Hepatocyte (in vitro differentiated cells): ENCODE results near the gene CXCL13. TPM values are rescaled to one million over a fixed set of nuclear protein-coding genes. Genes with fewer than 3 reads are reported as not detected.
"Not testable (repeated sequence)": the region's sequence is repeated elsewhere in the genome, so short reads cannot be mapped to it uniquely, and the experiment has no call there.

Source experiments
- DNase-seq: peaks from one replicate; pipeline ENCODE4 v3.0.0-alpha.2; 2016; ENCODE audit warnings: low spot score
- H2AFZ ChIP-seq: fragments of 200-600 bp; sonication (generic); 2 replicates; pipeline ENCODE4 v1.6.0; 2016; ENCODE audit warnings: antibody characterized with exemption, mild to moderate bottlenecking
- H3K27ac ChIP-seq: fragments of 200-600 bp; sonication (generic); 2 replicates; pipeline ENCODE4 v1.5.1; 2016; ENCODE audit warnings: mild to moderate bottlenecking
- H3K27me3 ChIP-seq: fragments of 200-600 bp; sonication (generic); 2 replicates; pipeline ENCODE4 v1.6.1; 2016
- H3K36me3 ChIP-seq: fragments of 200-600 bp; sonication (generic); replicated peaks from 2 replicates; pipeline ENCODE4 v1.5.1; 2016; ENCODE audit warnings: low read depth; ENCODE audit not compliant: insufficient read depth
- H3K4me1 ChIP-seq: fragments of 200-600 bp; sonication (generic); 2 replicates; pipeline ENCODE4 v1.5.1; 2016; ENCODE audit warnings: mild to moderate bottlenecking, moderate library complexity; ENCODE audit not compliant: insufficient read depth
- H3K4me2 ChIP-seq: fragments of 200-600 bp; sonication (generic); 2 replicates; pipeline ENCODE4 v1.6.0; 2016
- H3K4me3 ChIP-seq: fragments of 200-600 bp; sonication (generic); 2 replicates; pipeline ENCODE4 v1.5.1; 2016; ENCODE audit warnings: mild to moderate bottlenecking
- H3K79me2 ChIP-seq: fragments of 200-600 bp; sonication (generic); 2 replicates; pipeline ENCODE4 v1.6.0; 2017; ENCODE audit warnings: mild to moderate bottlenecking
- H3K9me2 ChIP-seq: fragments of 200-600 bp; sonication (generic); replicated peaks from 2 replicates; pipeline ENCODE4 v1.6.0; 2017; ENCODE audit warnings: mild to moderate bottlenecking; ENCODE audit not compliant: insufficient read depth
- H3K9me3 ChIP-seq: fragments of 200-600 bp; sonication (generic); 2 replicates; pipeline ENCODE4 v1.5.1; 2016; ENCODE audit warnings: low read depth, mild to moderate bottlenecking
- H4K20me1 ChIP-seq: fragments of 200-600 bp; sonication (generic); 2 replicates; pipeline ENCODE4 v1.6.0; 2016; ENCODE audit warnings: mild to moderate bottlenecking; ENCODE audit not compliant: insufficient read depth, poor library complexity, severe bottlenecking
- CTCF ChIP-seq: fragments of 200-600 bp; sonication (generic); IDR thresholded peaks from 2 replicates; pipeline ENCODE4 v1.5.1; 2016; ENCODE audit warnings: antibody characterized with exemption, mild to moderate bottlenecking; ENCODE audit not compliant: poor library complexity
- EZH2 ChIP-seq: fragments of 200-600 bp; sonication (generic); IDR thresholded peaks from 2 replicates; pipeline ENCODE4 v1.6.1; 2016; ENCODE audit warnings: antibody characterized with exemption, mild to moderate bottlenecking, borderline replicate concordance
- EZH2phosphoT487 ChIP-seq: fragments of 200-600 bp; sonication (generic); IDR thresholded peaks from one replicate; pipeline ENCODE4 v1.6.1; 2018; ENCODE audit warnings: antibody characterized with exemption, mild to moderate bottlenecking, low read depth, moderate library complexity; ENCODE audit not compliant: unreplicated experiment, severe bottlenecking
- WGBS: methylation state at CpG from one replicate; pipeline ENCODE4 v1.1.6; 2016; ENCODE audit warnings: low lambda C conversion rate; ENCODE audit errors: missing lambda C conversion rate; 5-methylcytosine and 5-hydroxymethylcytosine counted together
- polyA plus RNA-seq: library from polyadenylated mRNA; unstranded; fragments of >200 nt; fragmentation: Nextera tagmentation; extraction: Ambion mirVana; gene quantifications from 2 replicates; pipeline ENCODE4 v1.2.1, GENCODE V29; 2016
- total RNA-seq: library from RNA; depleted of rRNA; stranded (reverse); fragments of >200 nt; gene quantifications from 2 replicates; pipeline ENCODE4 v1.2.3, GENCODE V29; 2014

CXCL13 gene
- total and polyA plus RNA-seq, 2 experiments from 2014 or later, result 0.23 to 0.57 TPM

- DNase-seq, result no peak
- WGBS, result 82% methylated on average over 3 of the region's 3 CpGs
- no peak overlapping the region for H2AFZ ChIP-seq
Measured at GRCh38 chr4:77566148-77566547, 39.5 kb upstream of the CXCL13 start.

GRCh38 chr4:77567549-77567948, 38.1 kb upstream of the CXCL13 start:
- no peak for DNase-seq
- Histone ChIP-seq H2AFZ (no peak overlapping the region), H3K4me3 (no peak overlapping the region), H4K20me1 (no peaks in the 10 kb centered on the region), H3K79me2 (no peaks in the 10 kb centered on the region), H3K4me1 (peaks cover 6% of the 10 kb centered on the region), H3K9me3 (no peaks in the 10 kb centered on the region), H3K27me3 (no peaks in the 10 kb centered on the region), H3K36me3 (no peaks in the 10 kb centered on the region), H3K9me2 (no peaks in the 10 kb centered on the region), H3K27ac (no peak overlapping the region), H3K4me2 (no peak overlapping the region)
- TF ChIP-seq EZH2, result no peak
- no peak for TF ChIP-seq EZH2phosphoT487
- TF ChIP-seq CTCF, result no peak

More at GRCh38 chr4:77566148-77566547, 39.5 kb upstream of the CXCL13 start:
- Histone ChIP-seq H3K79me2 (no peaks in the 10 kb centered on the region), H3K27me3 (no peaks in the 10 kb centered on the region), H3K4me2 (no peak overlapping the region), H4K20me1 (no peaks in the 10 kb centered on the region), H3K9me3 (no peaks in the 10 kb centered on the region), H3K4me3 (no peak overlapping the region), H3K36me3 (no peaks in the 10 kb centered on the region), H3K4me1 (peaks cover 6% of the 10 kb centered on the region), H3K27ac (peak overlapping the region; percentile 38), H3K9me2 (no peaks in the 10 kb centered on the region)
- TF ChIP-seq EZH2 (no peak), EZH2phosphoT487 (no peak), CTCF (no peak)

GRCh38 chr4:77570508-77571214, 35.0 kb upstream of the CXCL13 start:
- H3K4me1 ChIP-seq, H3K27me3 ChIP-seq, H3K36me3 ChIP-seq, DNase-seq, H3K4me2 ChIP-seq, H3K79me2 ChIP-seq, H3K27ac ChIP-seq, H2AFZ ChIP-seq, H3K4me3 ChIP-seq, H3K9me3 ChIP-seq, H4K20me1 ChIP-seq, H3K9me2 ChIP-seq: not testable (repeated sequence)
- 95% methylated on average over 30 of the region's 32 CpGs for WGBS

GRCh38 chr4:77576351-77576750, 29.3 kb upstream of the CXCL13 start:
- no peak for TF ChIP-seq CTCF
- no peak for TF ChIP-seq EZH2
- no peak for TF ChIP-seq EZH2phosphoT487
- no peaks in the 10 kb centered on the region for H3K9me2 ChIP-seq
- no peak overlapping the region for H3K4me2 ChIP-seq
- H3K27ac ChIP-seq, result no peak overlapping the region
- DNase-seq, result no peak
- H3K36me3 ChIP-seq, result no peaks in the 10 kb centered on the region
- H3K4me3 ChIP-seq, result no peak overlapping the region
- H2AFZ ChIP-seq, result no peak overlapping the region
- H3K4me1 ChIP-seq, result no peaks in the 10 kb centered on the region
- H4K20me1 ChIP-seq, result no peaks in the 10 kb centered on the region
- no peaks in the 10 kb centered on the region for H3K79me2 ChIP-seq
- no peaks in the 10 kb centered on the region for H3K27me3 ChIP-seq
- H3K9me3 ChIP-seq, result no peaks in the 10 kb centered on the region
